ENCODE measurements around the gene ZFP42. TPM values are rescaled to one million over a fixed set of nuclear protein-coding genes. Genes with fewer than 3 reads are reported as not detected.

ZFP42 gene
- total RNA-seq (2022): 0.34 and 1.2 TPM in 2 replicates
- Bru-seq, nascent RNA: percentile 37 among the genes with signal in this experiment
- BruChase-seq, experiment 1, labeled RNA remaining after a 2-hour chase: percentile 31 among the genes with signal in this experiment
- BruChase-seq, experiment 2, labeled RNA remaining after a 6-hour chase: percentile 27 among the genes with signal in this experiment
- long read RNA-seq, partial matches to known transcripts: 0 of 1 reads
- long read RNA-seq, other reads (novel, unspliced or antisense): 0 of 1 reads

- Mint-ChIP-seq H3K4me1 (ENCODE audit: low read depth, unreplicated experiment) (peaks cover 6% of the 10 kb centered on the region), H3K4me3 (ENCODE audit: unreplicated experiment) (peak within 1 kb of the TSS; percentile 65), H3K9me3 (ENCODE audit: unreplicated experiment) (no peaks in the 10 kb centered on the region), H3K27me3 (ENCODE audit: insufficient read depth, unreplicated experiment) (no peaks in the 10 kb centered on the region), H3K27ac (ENCODE audit: unreplicated experiment) (peak within 1 kb of the TSS; percentile 57), H3K36me3 (ENCODE audit: insufficient read depth, unreplicated experiment) (peaks cover 22% of the 10 kb centered on the region)
- TF ChIP-seq CTCF (IDR thresholded peaks at IDR 0.05; ENCODE audit: insufficient read depth in 1 of 2, low read depth in 1 of 2, low read length in 1 of 2, severe bottlenecking in 1 of 2, unreplicated experiment in 1 of 2): no peak
- intact Hi-C loops (cut with micrococcal nuclease; ENCODE audit: unreplicated experiment): no loop called here
- DNase-seq: peak in 1 of 2 experiments; percentile 37
- H3K4me1 ChIP-seq: no peaks in the 10 kb centered on the region
- no peak within 1 kb of the TSS for H3K4me3 ChIP-seq (ENCODE audit: low read depth, low read length)
- CTCF ChIA-PET: no interaction called here
- no peaks in the 10 kb centered on the region for H3K27me3 ChIP-seq (replicated peaks; ENCODE audit: control insufficient read depth, insufficient read depth, low read length)
- no peaks in the 10 kb centered on the region for H3K36me3 ChIP-seq (ENCODE audit: control insufficient read depth, insufficient read depth, low read length)
- no TSS peak for BruUV-seq (replicated peaks)
- H3K9me3 ChIP-seq: no peaks in the 10 kb centered on the region
- POLR2A ChIA-PET: no interaction called here
Observed at GRCh38 chr4:187995322-187996207, at the start of gene ZFP42. Gene ZFP42, plus strand, starts transcription at chr4:187995771. Its CDS starts 7,037 bp downstream, at chr4:188002808.

GRCh38 chr4:187961171-187961570 is 34.4 kb upstream of the ZFP42 start:
- Mint-ChIP-seq H3K4me3 (ENCODE audit: unreplicated experiment) (no peak overlapping the region), H3K9me3 (ENCODE audit: unreplicated experiment) (no peaks in the 10 kb centered on the region), H3K36me3 (ENCODE audit: insufficient read depth, unreplicated experiment) (no peaks in the 10 kb centered on the region), H3K27me3 (ENCODE audit: insufficient read depth, unreplicated experiment) (no peaks in the 10 kb centered on the region), H3K27ac (ENCODE audit: unreplicated experiment) (no peak overlapping the region), H3K4me1 (ENCODE audit: low read depth, unreplicated experiment) (no peaks in the 10 kb centered on the region)
- no peak for DNase-seq
- Histone ChIP-seq H3K4me3 (ENCODE audit: low read depth, low read length) (no peak overlapping the region), H3K27me3 (replicated peaks; ENCODE audit: control insufficient read depth, insufficient read depth, low read length) (no peaks in the 10 kb centered on the region), H3K36me3 (ENCODE audit: control insufficient read depth, insufficient read depth, low read length) (no peaks in the 10 kb centered on the region), H3K9me3 (no peaks in the 10 kb centered on the region), H3K4me1 (no peaks in the 10 kb centered on the region)
- intact Hi-C loops (cut with micrococcal nuclease; ENCODE audit: unreplicated experiment): no loop called here
- BruUV-seq (replicated peaks): no TSS peak
- ChIA-PET CTCF (no interaction called here), POLR2A (no interaction called here)
- no peak for TF ChIP-seq CTCF (IDR thresholded peaks at IDR 0.05; ENCODE audit: insufficient read depth in 1 of 2, low read depth in 1 of 2, low read length in 1 of 2, severe bottlenecking in 1 of 2, unreplicated experiment in 1 of 2)

- no peaks in the 10 kb centered on the region for H3K9me3 ChIP-seq
- H3K4me3 ChIP-seq (ENCODE audit: low read depth, low read length): no peak overlapping the region
- H3K4me1 Mint-ChIP-seq (ENCODE audit: low read depth, unreplicated experiment): no peaks in the 10 kb centered on the region
- ChIA-PET POLR2A (no interaction called here), CTCF (no interaction called here)
- H3K27ac Mint-ChIP-seq (ENCODE audit: unreplicated experiment): no peak overlapping the region
- H3K36me3 ChIP-seq (ENCODE audit: control insufficient read depth, insufficient read depth, low read length): no peaks in the 10 kb centered on the region
- no peaks in the 10 kb centered on the region for H3K9me3 Mint-ChIP-seq (ENCODE audit: unreplicated experiment)
- H3K4me3 Mint-ChIP-seq (ENCODE audit: unreplicated experiment): no peak overlapping the region
- H3K36me3 Mint-ChIP-seq (ENCODE audit: insufficient read depth, unreplicated experiment): no peaks in the 10 kb centered on the region
- no peak for TF ChIP-seq CTCF (IDR thresholded peaks at IDR 0.05; ENCODE audit: insufficient read depth in 1 of 2, low read depth in 1 of 2, low read length in 1 of 2, severe bottlenecking in 1 of 2, unreplicated experiment in 1 of 2)
- no TSS peak for BruUV-seq (replicated peaks)
- intact Hi-C loops (cut with micrococcal nuclease; ENCODE audit: unreplicated experiment): no loop called here
- H3K4me1 ChIP-seq: no peaks in the 10 kb centered on the region
- H3K27me3 Mint-ChIP-seq (ENCODE audit: insufficient read depth, unreplicated experiment): no peaks in the 10 kb centered on the region
- no peaks in the 10 kb centered on the region for H3K27me3 ChIP-seq (replicated peaks; ENCODE audit: control insufficient read depth, insufficient read depth, low read length)
- DNase-seq: no peak
Observed at GRCh38 chr4:187961961-187962360, 33.6 kb upstream of the ZFP42 start.
